Effector CD8-positive, alpha-beta T cell (primary cell): ENCODE data around the gene ORC4.
"Not testable (repeated sequence)": the region's sequence is repeated elsewhere in the genome, so short reads cannot be mapped to it uniquely, and the experiment has no call there.

ENCODE experiments used
- DNase-seq: peaks from one replicate; lab custom pipeline; 2025; lab: John Stamatoyannopoulos, UW

Gene ORC4

GRCh38 chr2:148014616-148015015 lies 5.9 kb downstream of the ORC4 start:
- DNase-seq = no peak

GRCh38 chr2:148013876-148014275 lies 6.7 kb downstream of the ORC4 start:
- no peak for DNase-seq

GRCh38 chr2:148008411-148008810 lies 12.1 kb downstream of the ORC4 start:
- DNase-seq = not testable (repeated sequence)

- DNase-seq = no peak
Observed at GRCh38 chr2:148007219-148007900, 13.2 kb downstream of the ORC4 start.

- DNase-seq = no peak
Observed at GRCh38 chr2:148006249-148007007, 14.1 kb downstream of the ORC4 start.

GRCh38 chr2:148002420-148002819 lies 18.1 kb downstream of the ORC4 start:
- not testable (repeated sequence) for DNase-seq

GRCh38 chr2:148000095-148000494 lies 20.4 kb downstream of the ORC4 start:
- DNase-seq = no peak

- DNase-seq = no peak
Observed at GRCh38 chr2:147999126-147999525, 21.4 kb downstream of the ORC4 start.

- no peak for DNase-seq
Observed at GRCh38 chr2:147998203-147998602, 22.3 kb downstream of the ORC4 start.

- no peak for DNase-seq
Observed at GRCh38 chr2:147996828-147997227, 23.7 kb downstream of the ORC4 start.

GRCh38 chr2:147994965-147995364 lies 25.6 kb downstream of the ORC4 start:
- not testable (repeated sequence) for DNase-seq

GRCh38 chr2:147989809-147990403 lies 30.6 kb downstream of the ORC4 start:
- DNase-seq = peak; percentile 1

GRCh38 chr2:147989102-147989501 lies 31.4 kb downstream of the ORC4 start:
- no peak for DNase-seq

- no peak for DNase-seq
Observed at GRCh38 chr2:147980940-147981528, 39.5 kb downstream of the ORC4 start.

GRCh38 chr2:147977679-147978078 lies 42.9 kb downstream of the ORC4 start:
- no peak for DNase-seq

- DNase-seq = no peak
Observed at GRCh38 chr2:147976102-147976501, 44.4 kb downstream of the ORC4 start.

GRCh38 chr2:147968571-147968970 lies 52.0 kb downstream of the ORC4 start:
- no peak for DNase-seq

GRCh38 chr2:147952118-147952517 lies 68.4 kb downstream of the ORC4 start:
- DNase-seq = no peak

- DNase-seq = no peak
Observed at GRCh38 chr2:147945660-147946059, 74.9 kb downstream of the ORC4 start.

GRCh38 chr2:147939313-147939712 lies 81.2 kb downstream of the ORC4 start:
- DNase-seq = no peak

GRCh38 chr2:147937744-147938349 lies 82.7 kb downstream of the ORC4 start:
- no peak for DNase-seq
